ENCODE measurements around the gene JPH4. TPM values are rescaled to one million over a fixed set of nuclear protein-coding genes. Genes with fewer than 3 reads are reported as not detected.

Gene JPH4
- total and polyA plus RNA-seq, 3 donors from 2014 or later: 3.4 to 3.9 (median 3.6) TPM

DNA sequence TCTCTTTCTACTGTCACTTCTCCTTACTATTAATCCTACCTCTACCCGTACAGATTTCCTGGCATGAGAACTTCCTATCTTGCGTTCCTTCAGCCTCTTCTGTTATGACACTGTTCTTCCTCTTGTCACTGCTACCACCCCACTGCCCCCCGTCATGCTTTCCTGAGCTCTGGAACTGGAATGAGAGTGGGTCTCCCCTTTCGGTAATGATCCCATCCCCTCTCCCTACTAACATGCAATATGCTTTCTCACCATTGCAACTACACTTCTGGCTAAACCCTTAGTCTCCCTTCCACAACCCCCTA is 6.1 kb downstream of the JPH4 start:
- no peaks in the 10 kb centered on the region for H3K4me1 ChIP-seq
- H3K27me3 ChIP-seq: peaks cover 4% of the 10 kb centered on the region

GRCh38 chr14:23571701-23572523 is 6.7 kb downstream of the JPH4 start:
- intact Hi-C loops (cut with DNase I; ENCODE audit: low total_unique reads): no loop called here
- no peaks in the 10 kb centered on the region for H3K27me3 ChIP-seq
- WGBS, 2 donors: 73 to 75% methylated on average over 14 of the region's 14 CpGs
- no peak overlapping the region for H3K27ac ChIP-seq
- TF ChIP-seq, protein P1, sequence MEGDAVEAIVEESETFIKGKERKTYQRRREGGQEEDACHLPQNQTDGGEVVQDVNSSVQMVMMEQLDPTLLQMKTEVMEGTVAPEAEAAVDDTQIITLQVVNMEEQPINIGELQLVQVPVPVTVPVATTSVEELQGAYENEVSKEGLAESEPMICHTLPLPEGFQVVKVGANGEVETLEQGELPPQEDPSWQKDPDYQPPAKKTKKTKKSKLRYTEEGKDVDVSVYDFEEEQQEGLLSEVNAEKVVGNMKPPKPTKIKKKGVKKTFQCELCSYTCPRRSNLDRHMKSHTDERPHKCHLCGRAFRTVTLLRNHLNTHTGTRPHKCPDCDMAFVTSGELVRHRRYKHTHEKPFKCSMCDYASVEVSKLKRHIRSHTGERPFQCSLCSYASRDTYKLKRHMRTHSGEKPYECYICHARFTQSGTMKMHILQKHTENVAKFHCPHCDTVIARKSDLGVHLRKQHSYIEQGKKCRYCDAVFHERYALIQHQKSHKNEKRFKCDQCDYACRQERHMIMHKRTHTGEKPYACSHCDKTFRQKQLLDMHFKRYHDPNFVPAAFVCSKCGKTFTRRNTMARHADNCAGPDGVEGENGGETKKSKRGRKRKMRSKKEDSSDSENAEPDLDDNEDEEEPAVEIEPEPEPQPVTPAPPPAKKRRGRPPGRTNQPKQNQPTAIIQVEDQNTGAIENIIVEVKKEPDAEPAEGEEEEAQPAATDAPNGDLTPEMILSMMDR (IDR thresholded peaks at IDR 0.05): no peak
- TF ChIP-seq POLR2A (IDR thresholded peaks at IDR 0.05): no peak
- H3K36me3 ChIP-seq (ENCODE audit: low read depth, missing control alignments): no peaks in the 10 kb centered on the region
- H3K4me1 ChIP-seq: no peaks in the 10 kb centered on the region
- DNase-seq: no peak
- H3K4me3 ChIP-seq: no peak overlapping the region
- H3K9me3 ChIP-seq: no peaks in the 10 kb centered on the region

More for the DNA sequence above, 6.1 kb downstream of the JPH4 start:
- H3K9me3 ChIP-seq: no peaks in the 10 kb centered on the region
- no peaks in the 10 kb centered on the region for H3K36me3 ChIP-seq (ENCODE audit: low read depth, missing control alignments)
- TF ChIP-seq POLR2A (IDR thresholded peaks at IDR 0.05): no peak
- TF ChIP-seq, protein P1 (IDR thresholded peaks at IDR 0.05): no peak
- no peak for DNase-seq
- 75 to 83% methylated on average over 4 of the region's 4 CpGs for WGBS, 2 donors
- intact Hi-C loops (cut with DNase I; ENCODE audit: low total_unique reads): no loop called here
- H3K27ac ChIP-seq: no peak overlapping the region
- H3K4me3 ChIP-seq: no peak overlapping the region

DNA sequence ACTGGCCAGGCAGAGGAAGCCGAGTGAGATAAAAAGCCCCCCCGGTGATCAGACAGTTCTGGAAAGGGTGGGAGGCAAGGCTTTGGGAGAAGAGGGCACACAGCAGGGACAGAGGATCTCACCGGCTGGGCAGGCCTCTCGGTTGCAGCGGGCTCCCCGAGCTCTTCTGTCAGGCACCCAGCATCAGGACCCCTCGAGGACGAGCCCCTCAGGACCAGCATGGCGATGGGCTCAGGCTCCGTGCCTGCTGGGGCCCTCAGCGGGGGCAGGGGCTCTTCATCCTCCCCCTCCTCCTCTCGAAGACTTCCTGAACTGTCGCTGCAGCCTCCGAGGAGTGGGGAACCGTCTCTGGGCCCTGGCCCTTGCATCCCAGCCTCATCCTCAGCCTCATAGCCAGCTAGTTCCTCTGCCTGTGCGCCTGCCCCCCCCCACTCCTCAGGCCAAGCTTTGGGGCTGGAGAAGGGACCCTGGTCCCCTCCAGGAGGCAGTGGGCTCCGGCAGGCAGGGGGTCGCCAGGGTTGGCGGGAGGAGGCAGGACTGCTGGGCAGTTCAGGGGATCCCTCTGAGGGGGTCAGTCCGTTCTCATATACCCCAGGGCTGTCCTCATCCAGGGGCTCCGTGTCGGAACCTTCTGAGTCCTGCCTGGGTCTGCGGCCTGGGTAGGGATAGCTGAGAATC is 7.6 kb downstream of the JPH4 start:
- TF ChIP-seq POLR2A (IDR thresholded peaks at IDR 0.05): no peak
- TF ChIP-seq, protein P1 (IDR thresholded peaks at IDR 0.05): no peak
- H3K27me3 ChIP-seq: no peaks in the 10 kb centered on the region
- no peaks in the 10 kb centered on the region for H3K36me3 ChIP-seq (ENCODE audit: low read depth, missing control alignments)
- DNase-seq: no peak
- no peaks in the 10 kb centered on the region for H3K4me1 ChIP-seq
- no peak overlapping the region for H3K4me3 ChIP-seq
- no peaks in the 10 kb centered on the region for H3K9me3 ChIP-seq
- H3K27ac ChIP-seq: no peak overlapping the region
- 82 to 88% methylated on average over 18 to 21 of the region's 23 CpGs for WGBS, 2 donors
- intact Hi-C loops (cut with DNase I; ENCODE audit: low total_unique reads): no loop called here

DNA sequence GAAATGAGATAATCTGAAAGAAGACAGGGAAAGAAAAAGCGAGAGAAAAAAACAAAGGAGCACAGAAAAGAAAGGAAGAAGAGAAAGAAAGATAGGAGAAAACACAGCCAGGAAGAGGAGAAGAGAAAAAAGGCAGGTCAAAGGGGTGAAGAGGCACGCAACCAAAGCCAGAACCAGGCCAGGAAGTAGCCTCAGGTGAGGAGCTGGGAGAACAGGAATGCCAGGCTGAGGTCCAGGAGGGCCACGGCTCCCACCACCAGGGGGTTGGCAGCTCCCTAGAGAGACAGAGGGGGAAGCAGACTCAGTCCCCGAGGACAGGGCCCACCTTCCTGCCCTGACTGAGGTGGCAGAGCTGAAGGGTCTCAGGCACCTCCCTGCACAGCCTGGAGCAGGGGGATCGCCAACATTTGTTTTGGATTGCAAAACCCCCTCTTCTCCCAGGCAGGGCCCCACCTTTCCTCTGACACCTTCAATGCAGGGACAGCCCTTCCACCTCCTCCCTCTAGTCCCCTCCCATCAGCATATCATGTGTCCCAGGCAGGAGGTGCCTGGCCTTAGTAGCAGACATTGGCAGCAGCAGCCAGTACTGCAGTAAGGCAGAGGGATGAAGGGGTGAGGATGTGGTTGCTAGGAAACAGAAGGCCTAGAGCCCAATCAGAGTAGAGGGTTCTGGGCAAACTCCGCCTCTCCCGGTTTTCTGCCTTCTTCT is 9.0 kb downstream of the JPH4 start:
- Histone ChIP-seq H3K4me3 (no peak overlapping the region), H3K4me1 (no peaks in the 10 kb centered on the region), H3K9me3 (no peaks in the 10 kb centered on the region), H3K27ac (no peak overlapping the region), H3K27me3 (no peaks in the 10 kb centered on the region), H3K36me3 (ENCODE audit: low read depth, missing control alignments) (no peaks in the 10 kb centered on the region)
- DNase-seq: no peak
- TF ChIP-seq POLR2A (IDR thresholded peaks at IDR 0.05): no peak
- TF ChIP-seq, protein P1 (IDR thresholded peaks at IDR 0.05): no peak
- intact Hi-C loops (cut with DNase I; ENCODE audit: low total_unique reads): no loop called here
- WGBS, 2 donors: 74 to 76% methylated on average over 7 of the region's 7 CpGs
